GM18907 (cell line): ENCODE results near the gene NFYC.
A peak's percentile ranks its signal among the peaks of the same experiment; 100 is the strongest.

Source experiments
- ATAC-seq: cut with Tn5 transposase; IDR thresholded peaks from one replicate; pipeline ENCODE4 v1.9.1; 2021; ENCODE audit warnings: mild to moderate bottlenecking, moderate library complexity; ENCODE audit not compliant: unreplicated experiment

The NFYC gene

DNA sequence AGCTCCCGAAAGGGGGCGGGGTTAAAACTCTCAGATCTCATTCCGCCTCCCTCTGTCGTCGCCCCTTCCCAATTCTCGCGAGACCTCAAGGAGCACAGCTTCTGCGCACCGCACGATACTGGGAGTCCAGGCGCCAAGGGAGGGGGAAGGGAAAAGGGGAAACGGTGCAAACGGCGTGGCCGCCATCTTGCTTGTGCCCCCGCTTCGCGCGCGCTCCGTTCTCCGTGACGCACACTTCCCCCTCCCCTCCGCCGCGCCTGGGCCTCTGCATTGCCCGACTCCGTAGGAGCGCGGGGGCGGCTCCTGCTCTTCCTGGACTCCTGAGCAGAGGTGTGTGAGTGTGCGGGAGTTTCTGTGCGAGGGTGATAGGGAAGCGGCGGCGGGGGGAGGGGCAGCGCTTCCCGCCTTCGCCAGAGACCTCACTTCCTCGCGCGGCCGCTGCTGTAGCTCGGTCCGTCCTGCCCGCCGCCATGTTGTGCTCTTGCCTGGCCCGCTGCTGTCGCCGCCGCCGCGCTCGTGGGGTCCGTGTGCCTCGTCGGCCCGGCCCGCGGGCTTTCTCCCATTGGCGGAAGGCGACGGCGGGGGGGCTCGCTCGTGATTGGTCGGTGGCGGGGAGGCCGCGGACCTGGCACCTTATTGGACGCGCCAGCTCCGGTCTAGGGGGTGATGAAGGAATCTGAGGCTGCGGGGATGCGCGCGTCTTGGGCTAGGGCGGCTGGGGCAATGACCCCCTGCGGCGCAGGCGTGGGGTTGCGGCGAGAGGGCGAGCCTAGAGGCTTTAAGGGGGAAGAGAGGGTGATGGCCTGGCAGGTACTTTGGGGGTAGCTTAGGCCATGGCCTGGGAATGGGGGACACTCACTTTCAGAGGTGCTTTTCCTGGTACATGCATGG, at the start of gene NFYC:
TSS of gene NFYC (plus strand) at position 167 of the 891 bp plus-strand sequence. CDS start 47,140 bp downstream, outside the sequence.
- ATAC-seq = peak; percentile 82

- no peak for ATAC-seq
These were observed 46.3 kb upstream of the NFYC start for GRCh38 chr1:40645118-40645680.

DNA sequence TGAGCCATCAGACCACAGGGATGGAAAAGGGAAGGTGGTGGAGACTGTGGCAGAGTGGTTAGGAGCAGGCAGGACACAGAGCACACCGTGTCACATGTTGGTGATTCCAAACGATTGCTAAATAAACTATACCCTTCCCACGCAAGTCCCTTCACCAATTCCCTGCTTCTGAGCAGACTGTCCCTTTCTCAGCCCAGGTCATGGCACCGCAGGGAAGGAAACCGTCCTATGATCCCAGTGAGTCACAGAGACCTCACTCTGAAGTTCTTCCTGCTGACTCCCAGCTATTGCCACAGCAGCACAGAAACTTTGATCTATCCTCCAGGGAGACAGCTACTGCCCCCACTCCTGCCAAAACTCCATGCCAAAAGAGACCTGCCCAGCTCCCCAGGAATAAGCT, 45.2 kb upstream of the NFYC start:
- ATAC-seq = no peak

DNA sequence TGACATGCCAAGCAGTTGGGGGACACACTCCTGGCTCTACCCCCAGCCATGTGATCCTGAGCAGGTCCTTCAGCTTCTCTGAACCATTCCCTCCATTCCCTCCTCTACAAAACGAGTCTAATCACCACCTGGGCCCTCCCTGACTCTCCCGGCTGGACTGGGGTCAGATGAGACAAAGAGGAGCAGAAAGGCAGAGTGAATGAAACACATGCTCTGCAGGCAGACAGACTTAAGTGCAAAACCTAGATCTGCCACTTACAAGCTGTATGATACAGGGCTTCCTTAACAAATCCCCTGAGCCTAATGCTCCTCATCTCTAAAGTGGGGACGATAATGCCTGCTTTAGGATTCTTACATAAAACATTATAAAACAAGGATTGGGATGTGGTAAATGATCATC, 43.3 kb upstream of the NFYC start:
- no peak for ATAC-seq

- ATAC-seq = no peak
These were observed 42.4 kb upstream of the NFYC start for GRCh38 chr1:40648928-40649591.

- ATAC-seq = no peak
These were observed 41.9 kb upstream of the NFYC start for GRCh38 chr1:40649592-40649930.

GRCh38 chr1:40650075-40650474, 41.4 kb upstream of the NFYC start:
- no peak for ATAC-seq

- no peak for ATAC-seq
These were observed 40.2 kb upstream of the NFYC start for GRCh38 chr1:40651138-40651857.

GRCh38 chr1:40652468-40652867, 39.0 kb upstream of the NFYC start:
- no peak for ATAC-seq

GRCh38 chr1:40652979-40653378, 38.5 kb upstream of the NFYC start:
- no peak for ATAC-seq

- no peak for ATAC-seq
These were observed 37.5 kb upstream of the NFYC start for GRCh38 chr1:40653851-40654537.

- ATAC-seq = no peak
These were observed 34.5 kb upstream of the NFYC start for GRCh38 chr1:40657046-40657445.

- no peak for ATAC-seq
These were observed 32.5 kb upstream of the NFYC start for GRCh38 chr1:40658751-40659648.

- ATAC-seq = no peak
These were observed 31.9 kb upstream of the NFYC start for GRCh38 chr1:40659649-40659947.

- ATAC-seq = no peak
These were observed 29.8 kb upstream of the NFYC start for GRCh38 chr1:40661678-40662077.

DNA sequence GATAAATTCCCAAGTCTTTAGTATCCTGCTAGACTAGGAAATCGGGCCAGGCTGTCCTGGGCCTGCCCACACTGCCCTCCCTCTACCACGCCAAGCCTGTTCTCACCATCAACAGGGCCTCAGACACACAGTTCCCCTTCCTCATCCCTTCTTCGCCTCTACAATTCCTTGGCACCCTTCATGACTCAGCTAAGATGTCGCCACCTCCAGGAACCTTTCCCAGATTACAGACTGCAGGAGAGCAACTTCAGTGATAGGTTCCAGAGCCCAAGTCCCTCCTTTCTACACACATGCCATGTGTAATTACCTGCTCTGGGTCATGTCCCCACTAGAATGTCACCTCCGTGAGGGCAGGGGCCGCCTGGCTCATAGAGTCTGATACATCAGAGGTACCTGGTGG, 29.4 kb upstream of the NFYC start:
- ATAC-seq = no peak

- ATAC-seq = no peak
These were observed 28.6 kb upstream of the NFYC start for GRCh38 chr1:40662864-40663263.

GRCh38 chr1:40663324-40664166, 28.0 kb upstream of the NFYC start:
- no peak for ATAC-seq

GRCh38 chr1:40664167-40664537, 27.4 kb upstream of the NFYC start:
- no peak for ATAC-seq
